ENCODE results near the gene CORO6. TPM values are rescaled to one million over a fixed set of nuclear protein-coding genes. Genes with fewer than 3 reads are reported as not detected.
A peak's percentile ranks its signal among the peaks of the same experiment; 100 is the strongest.

CORO6 gene
- polyA plus RNA-seq, 4 donors: 0.67 to 7.3 (median 1.1) TPM

GRCh38 chr17:29571883-29572681 is 50.6 kb downstream of the CORO6 start:
- no peaks in the 10 kb centered on the region for H3K9me3 ChIP-seq (ENCODE audit: control insufficient read depth in 2 of 2, insufficient read depth in 1 of 2, low read depth in 1 of 2, low read length in 1 of 2)
- peaks cover 0 to 70% (median 2%) of the 10 kb centered on the region in 3 donors for H3K36me3 ChIP-seq (ENCODE audit: control insufficient read depth in 3 of 3, insufficient read depth in 2 of 3, low read depth in 1 of 3, low read length in 3 of 3)
- peaks cover 0 to 60% (median 5%) of the 10 kb centered on the region in 3 donors for H3K4me1 ChIP-seq (ENCODE audit: control insufficient read depth in 3 of 3, insufficient read depth in 2 of 3, low read depth in 1 of 3, low read length in 2 of 3)
- H3K4me3 ChIP-seq (ENCODE audit: low read depth in 1 of 3, low read length in 3 of 3): no peak overlapping the region
- no peaks in the 10 kb centered on the region for H3K27me3 ChIP-seq (ENCODE audit: control insufficient read depth in 3 of 3, insufficient read depth in 3 of 3, low read length in 3 of 3)
- DNase-seq (no peak), FAIRE-seq (no peak)
- WGBS, 3 donors: 61 to 70% (median 66%) methylated on average over 26 to 30 of the region's 30 CpGs
- H3K27ac ChIP-seq (ENCODE audit: low read depth in 1 of 3, low read length in 2 of 3): no peak overlapping the region

DNA sequence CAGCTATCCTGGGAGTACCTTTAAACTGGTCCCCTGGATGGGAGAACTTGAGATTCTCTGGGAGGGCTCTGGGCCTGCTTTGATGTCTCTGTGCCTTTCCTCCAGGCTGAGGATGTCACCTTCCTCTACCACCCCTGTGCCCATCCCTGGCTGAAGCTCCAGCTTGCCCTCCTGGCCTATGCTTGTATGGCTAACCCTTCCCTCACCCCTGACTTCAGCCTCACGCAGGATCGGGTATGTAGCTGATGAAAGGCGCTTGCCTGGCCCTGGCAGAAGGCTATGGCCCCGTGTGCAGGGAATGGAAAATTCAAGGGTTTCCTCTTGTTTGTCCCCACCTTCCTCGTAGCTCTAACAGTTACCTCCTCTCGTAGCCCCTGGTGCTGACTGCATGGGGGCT is 51.2 kb downstream of the CORO6 start:
- H3K27me3 ChIP-seq (ENCODE audit: control insufficient read depth in 3 of 3, insufficient read depth in 3 of 3, low read length in 3 of 3): no peaks in the 10 kb centered on the region
- H3K4me3 ChIP-seq (ENCODE audit: low read depth in 1 of 3, low read length in 3 of 3): no peak overlapping the region
- FAIRE-seq: no peak
- 91 to 94% (median 93%) methylated on average over 6 of the region's 6 CpGs for WGBS, 3 donors
- H3K4me1 ChIP-seq (ENCODE audit: control insufficient read depth in 3 of 3, insufficient read depth in 2 of 3, low read depth in 1 of 3, low read length in 2 of 3): peaks cover 0 to 55% (median 5%) of the 10 kb centered on the region in 3 donors
- no peak for DNase-seq
- no peak overlapping the region for H3K27ac ChIP-seq (ENCODE audit: low read depth in 1 of 3, low read length in 2 of 3)
- no peaks in the 10 kb centered on the region for H3K9me3 ChIP-seq (ENCODE audit: control insufficient read depth in 2 of 2, insufficient read depth in 1 of 2, low read depth in 1 of 2, low read length in 1 of 2)
- peaks cover 0 to 64% (median 2%) of the 10 kb centered on the region in 3 donors for H3K36me3 ChIP-seq (ENCODE audit: control insufficient read depth in 3 of 3, insufficient read depth in 2 of 3, low read depth in 1 of 3, low read length in 3 of 3)

GRCh38 chr17:29570521-29570920 is 52.2 kb downstream of the CORO6 start:
- Histone ChIP-seq H3K36me3 (ENCODE audit: control insufficient read depth in 3 of 3, insufficient read depth in 2 of 3, low read depth in 1 of 3, low read length in 3 of 3) (peaks cover 0 to 54% (median 2%) of the 10 kb centered on the region in 3 donors), H3K4me3 (ENCODE audit: low read depth in 1 of 3, low read length in 3 of 3) (no peak overlapping the region), H3K27ac (ENCODE audit: low read depth in 1 of 3, low read length in 2 of 3) (no peak overlapping the region), H3K27me3 (ENCODE audit: control insufficient read depth in 3 of 3, insufficient read depth in 3 of 3, low read length in 3 of 3) (peaks cover 0 to 5% (median 0%) of the 10 kb centered on the region in 3 donors), H3K4me1 (ENCODE audit: control insufficient read depth in 3 of 3, insufficient read depth in 2 of 3, low read depth in 1 of 3, low read length in 2 of 3) (peaks cover 0 to 55% (median 5%) of the 10 kb centered on the region in 3 donors), H3K9me3 (ENCODE audit: control insufficient read depth in 2 of 2, insufficient read depth in 1 of 2, low read depth in 1 of 2, low read length in 1 of 2) (no peaks in the 10 kb centered on the region)
- no peak for FAIRE-seq
- DNase-seq: no peak
- 55 to 78% (median 67%) methylated on average over 7 of the region's 7 CpGs for WGBS, 3 donors

- FAIRE-seq (no peak), DNase-seq (no peak)
- Histone ChIP-seq H3K36me3 (ENCODE audit: control insufficient read depth in 3 of 3, insufficient read depth in 2 of 3, low read depth in 1 of 3, low read length in 3 of 3) (peaks cover 0 to 49% (median 2%) of the 10 kb centered on the region in 3 donors), H3K27ac (ENCODE audit: low read depth in 1 of 3, low read length in 2 of 3) (peak overlapping the region; percentile 82 to 94 (median 85)), H3K27me3 (ENCODE audit: control insufficient read depth in 3 of 3, insufficient read depth in 3 of 3, low read length in 3 of 3) (peaks cover 0 to 8% (median 0%) of the 10 kb centered on the region in 3 donors), H3K4me3 (ENCODE audit: low read depth in 1 of 3, low read length in 3 of 3) (peak overlapping the region in 2 of 3 donors; percentile 52 to 83), H3K4me1 (ENCODE audit: control insufficient read depth in 3 of 3, insufficient read depth in 2 of 3, low read depth in 1 of 3, low read length in 2 of 3) (peaks cover 0 to 55% (median 10%) of the 10 kb centered on the region in 3 donors), H3K9me3 (ENCODE audit: control insufficient read depth in 2 of 2, insufficient read depth in 1 of 2, low read depth in 1 of 2, low read length in 1 of 2) (no peaks in the 10 kb centered on the region)
- WGBS, 3 donors: 63 to 72% (median 65%) methylated on average over 14 of the region's 14 CpGs
These were observed 53.3 kb downstream of the CORO6 start for GRCh38 chr17:29569245-29569950.

- Histone ChIP-seq H3K9me3 (ENCODE audit: control insufficient read depth in 2 of 2, insufficient read depth in 1 of 2, low read depth in 1 of 2, low read length in 1 of 2) (no peaks in the 10 kb centered on the region), H3K4me1 (ENCODE audit: control insufficient read depth in 3 of 3, insufficient read depth in 2 of 3, low read depth in 1 of 3, low read length in 2 of 3) (peaks cover 0 to 51% (median 10%) of the 10 kb centered on the region in 3 donors), H3K4me3 (ENCODE audit: low read depth in 1 of 3, low read length in 3 of 3) (peak within 1 kb of the TSS; percentile 52 to 83 (median 79)), H3K27ac (ENCODE audit: low read depth in 1 of 3, low read length in 2 of 3) (peak within 1 kb of the TSS; percentile 86 to 99 (median 97)), H3K27me3 (ENCODE audit: control insufficient read depth in 3 of 3, insufficient read depth in 3 of 3, low read length in 3 of 3) (peaks cover 0 to 8% (median 0%) of the 10 kb centered on the region in 3 donors), H3K36me3 (ENCODE audit: control insufficient read depth in 3 of 3, insufficient read depth in 2 of 3, low read depth in 1 of 3, low read length in 3 of 3) (peaks cover 0 to 43% (median 0%) of the 10 kb centered on the region in 3 donors)
- WGBS, 3 donors: 1% methylated on average over 50 to 85 of the region's 85 CpGs
- DNase-seq (peak; percentile 89 to 96), FAIRE-seq (no peak)
These were observed 54.1 kb downstream of the CORO6 start, which contains the start of gene TP53I13 for GRCh38 chr17:29568331-29569244. Gene TP53I13, plus strand, starts transcription at chr17:29568701. Its CDS starts 58 bp downstream, at chr17:29568759.

DNA sequence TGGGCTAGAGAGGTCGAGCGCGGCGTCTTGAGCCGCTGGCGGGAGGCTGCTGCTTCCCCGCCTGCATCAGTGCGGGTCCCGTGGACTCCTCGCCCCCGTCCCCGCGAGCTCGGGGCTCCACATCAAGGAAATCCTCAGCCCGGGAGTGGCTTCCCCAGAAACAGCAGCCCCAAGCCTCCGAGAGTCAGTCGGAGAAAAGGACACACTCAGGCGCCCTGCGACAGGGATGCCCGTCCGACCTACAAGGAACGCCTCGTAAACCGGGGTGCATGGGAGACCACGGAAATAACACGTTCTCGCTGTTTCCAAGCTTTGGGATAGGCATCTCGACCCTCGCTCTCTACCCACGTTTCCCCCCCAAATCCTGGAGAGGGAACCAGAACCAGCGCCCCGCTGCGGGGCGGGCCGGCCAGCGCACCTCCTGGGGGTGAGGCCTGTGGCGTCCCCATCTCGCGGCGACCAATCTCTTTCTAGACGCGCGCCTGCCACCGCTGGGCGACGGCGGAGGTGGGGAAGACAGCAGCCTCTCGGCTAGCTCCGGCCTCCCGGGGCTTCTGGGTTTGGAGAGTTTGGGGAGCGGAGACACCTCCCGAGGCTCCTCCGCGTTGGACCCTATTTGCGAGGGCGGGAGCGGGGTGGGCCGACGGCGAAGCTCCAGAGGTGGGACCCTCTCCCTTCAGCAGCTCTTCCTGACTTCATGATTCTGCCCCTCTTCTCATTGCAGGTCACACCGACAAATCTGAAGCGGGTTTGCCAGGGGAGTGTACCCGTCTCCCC is 55.0 kb downstream of the CORO6 start:
- FAIRE-seq: no peak
- H3K27me3 ChIP-seq (ENCODE audit: control insufficient read depth in 3 of 3, insufficient read depth in 3 of 3, low read length in 3 of 3): peaks cover 0 to 8% (median 0%) of the 10 kb centered on the region in 3 donors
- H3K4me1 ChIP-seq (ENCODE audit: control insufficient read depth in 3 of 3, insufficient read depth in 2 of 3, low read depth in 1 of 3, low read length in 2 of 3): peaks cover 0 to 43% (median 8%) of the 10 kb centered on the region in 3 donors
- peak overlapping the region; percentile 52 to 74 (median 68) for H3K4me3 ChIP-seq (ENCODE audit: low read depth in 1 of 3, low read length in 3 of 3)
- H3K9me3 ChIP-seq (ENCODE audit: control insufficient read depth in 2 of 2, insufficient read depth in 1 of 2, low read depth in 1 of 2, low read length in 1 of 2): no peaks in the 10 kb centered on the region
- peak overlapping the region; percentile 86 to 99 (median 97) for H3K27ac ChIP-seq (ENCODE audit: low read depth in 1 of 3, low read length in 2 of 3)
- peaks cover 0 to 41% (median 0%) of the 10 kb centered on the region in 3 donors for H3K36me3 ChIP-seq (ENCODE audit: control insufficient read depth in 3 of 3, insufficient read depth in 2 of 3, low read depth in 1 of 3, low read length in 3 of 3)
- peak; percentile 66 to 82 for DNase-seq
- WGBS, 3 donors: 0 to 1% (median 1%) methylated on average over 61 to 63 of the region's 63 CpGs

DNA sequence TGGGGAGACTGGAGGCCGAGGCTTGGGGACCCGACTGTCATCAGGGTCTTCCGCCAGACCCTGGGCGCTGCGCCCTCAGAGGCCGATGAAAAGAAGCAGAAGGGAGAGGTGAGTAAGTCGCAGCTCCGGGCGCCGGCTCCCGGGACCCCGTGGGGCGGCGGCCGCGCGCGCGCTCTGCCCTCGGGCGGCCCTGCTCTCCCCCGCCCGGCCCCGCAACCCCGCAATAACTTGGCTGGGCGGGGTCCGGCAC is 55.5 kb downstream of the CORO6 start:
- WGBS, 3 donors: 0% methylated on average over 17 to 27 of the region's 27 CpGs
- Histone ChIP-seq H3K27ac (ENCODE audit: low read depth in 1 of 3, low read length in 2 of 3) (peak overlapping the region; percentile 86 to 99 (median 97)), H3K4me1 (ENCODE audit: control insufficient read depth in 3 of 3, insufficient read depth in 2 of 3, low read depth in 1 of 3, low read length in 2 of 3) (peaks cover 0 to 43% (median 8%) of the 10 kb centered on the region in 3 donors), H3K36me3 (ENCODE audit: control insufficient read depth in 3 of 3, insufficient read depth in 2 of 3, low read depth in 1 of 3, low read length in 3 of 3) (peaks cover 0 to 43% (median 5%) of the 10 kb centered on the region in 3 donors), H3K4me3 (ENCODE audit: low read depth in 1 of 3, low read length in 3 of 3) (peak overlapping the region; percentile 52 to 74 (median 68)), H3K27me3 (ENCODE audit: control insufficient read depth in 3 of 3, insufficient read depth in 3 of 3, low read length in 3 of 3) (peaks cover 0 to 8% (median 0%) of the 10 kb centered on the region in 3 donors), H3K9me3 (ENCODE audit: control insufficient read depth in 2 of 2, insufficient read depth in 1 of 2, low read depth in 1 of 2, low read length in 1 of 2) (no peaks in the 10 kb centered on the region)
- DNase-seq (no peak), FAIRE-seq (no peak)
